ENCODE measurements around the gene VASP.

VASP gene

GRCh38 chr19:45506989-45507871 is at the start of gene VASP:
Gene VASP (plus strand): TSS chr19:45507479. CDS start chr19:45507772, 293 bp downstream.
- DNase-seq (ENCODE audit: low spot score), result peak; percentile 92

- DNase-seq (ENCODE audit: low spot score), result no peak
Observed at GRCh38 chr19:45457776-45458175, 49.5 kb upstream of the VASP start.

- no peak for DNase-seq (ENCODE audit: low spot score)
Observed at GRCh38 chr19:45460807-45461347, 46.4 kb upstream of the VASP start.

GRCh38 chr19:45462174-45462573 is 45.1 kb upstream of the VASP start:
- no peak for DNase-seq (ENCODE audit: low spot score)

- DNase-seq (ENCODE audit: low spot score), result no peak
Observed at GRCh38 chr19:45463241-45463640, 44.0 kb upstream of the VASP start.

- DNase-seq (ENCODE audit: low spot score), result no peak
Observed at GRCh38 chr19:45464274-45464673, 43.0 kb upstream of the VASP start.

GRCh38 chr19:45464852-45465441 is 42.3 kb upstream of the VASP start:
- DNase-seq (ENCODE audit: low spot score), result no peak

GRCh38 chr19:45467115-45467455 is 40.2 kb upstream of the VASP start:
- DNase-seq (ENCODE audit: low spot score), result no peak

GRCh38 chr19:45467456-45468158 is 39.7 kb upstream of the VASP start, which contains the start of gene FOSB:
Gene FOSB (plus strand): TSS chr19:45467996. CDS start chr19:45468587, 591 bp downstream.
- DNase-seq (ENCODE audit: low spot score), result peak; percentile 96

GRCh38 chr19:45468159-45468651 is 39.1 kb upstream of the VASP start:
- DNase-seq (ENCODE audit: low spot score), result no peak

- peak; percentile 49 for DNase-seq (ENCODE audit: low spot score)
Observed at GRCh38 chr19:45468803-45469131, 38.5 kb upstream of the VASP start.

- peak; percentile 92 for DNase-seq (ENCODE audit: low spot score)
Observed at GRCh38 chr19:45469132-45469944, 37.9 kb upstream of the VASP start.

GRCh38 chr19:45469945-45470761 is 37.1 kb upstream of the VASP start:
- peak; percentile 53 for DNase-seq (ENCODE audit: low spot score)

- no peak for DNase-seq (ENCODE audit: low spot score)
Observed at GRCh38 chr19:45470762-45471081, 36.6 kb upstream of the VASP start.

- no peak for DNase-seq (ENCODE audit: low spot score)
Observed at GRCh38 chr19:45471111-45471930, 36.0 kb upstream of the VASP start.

- no peak for DNase-seq (ENCODE audit: low spot score)
Observed at GRCh38 chr19:45471931-45472562, 35.2 kb upstream of the VASP start.

GRCh38 chr19:45472563-45473366 is 34.5 kb upstream of the VASP start:
- no peak for DNase-seq (ENCODE audit: low spot score)

GRCh38 chr19:45473367-45473681 is 34.0 kb upstream of the VASP start:
- DNase-seq (ENCODE audit: low spot score), result no peak

All from AG08396 (cell line).